ENCODE data around the gene PARP6.
A peak's percentile ranks its signal among the peaks of the same experiment; 100 is the strongest.
"Not testable (repeated sequence)": the region's sequence is repeated elsewhere in the genome, so short reads cannot be mapped to it uniquely, and the experiment has no call there.

The PARP6 gene

GRCh38 chr15:72276326-72276700, 4.0 kb upstream of the PARP6 start:
- DNase-seq, result no peak

GRCh38 chr15:72275635-72276325, 3.4 kb upstream of the PARP6 start:
- not testable (repeated sequence) for DNase-seq

- DNase-seq, result no peak
Measured at GRCh38 chr15:72272997-72273352, 621 bp upstream of the PARP6 start.

- DNase-seq, result no peak
Measured at GRCh38 chr15:72271895-72272212, 500 bp downstream of the PARP6 start.

- no peak for DNase-seq
Measured at GRCh38 chr15:72271221-72271620, 1.1 kb downstream of the PARP6 start.

GRCh38 chr15:72269739-72270138, 2.6 kb downstream of the PARP6 start:
- no peak for DNase-seq

- DNase-seq, result no peak
Measured at GRCh38 chr15:72265031-72265430, 7.3 kb downstream of the PARP6 start.

- DNase-seq, result no peak
Measured at GRCh38 chr15:72252663-72253299, 19.6 kb downstream of the PARP6 start.

- no peak for DNase-seq
Measured at GRCh38 chr15:72249142-72249810, 23.1 kb downstream of the PARP6 start.

GRCh38 chr15:72248514-72248913, 23.8 kb downstream of the PARP6 start:
- DNase-seq, result no peak

GRCh38 chr15:72242775-72243370, 29.5 kb downstream of the PARP6 start:
- no peak for DNase-seq

GRCh38 chr15:72239652-72240051, 32.7 kb downstream of the PARP6 start:
- DNase-seq, result no peak

GRCh38 chr15:72238586-72238985, 33.8 kb downstream of the PARP6 start:
- no peak for DNase-seq

- no peak for DNase-seq
Measured at GRCh38 chr15:72237853-72238224, 34.5 kb downstream of the PARP6 start.

- DNase-seq, result peak; percentile 66
Measured at GRCh38 chr15:72237029-72237852, 35.1 kb downstream of the PARP6 start.

GRCh38 chr15:72236381-72237003, 35.9 kb downstream of the PARP6 start:
- no peak for DNase-seq

GRCh38 chr15:72235298-72235697, 37.1 kb downstream of the PARP6 start:
- no peak for DNase-seq

GRCh38 chr15:72233769-72234168, 38.6 kb downstream of the PARP6 start:
- no peak for DNase-seq

- no peak for DNase-seq
Measured at GRCh38 chr15:72231833-72232478, 40.4 kb downstream of the PARP6 start.

- peak; percentile 69 for DNase-seq
Measured at GRCh38 chr15:72231066-72231832, 41.1 kb downstream of the PARP6 start, which contains the start of gene PKM. Gene PKM, minus strand, starts transcription at chr15:72231190. Its CDS starts 12,093 bp downstream, at chr15:72219097.

Measured in SIG-M5 (cell line).